ENCODE results near the gene RNF224.
A peak's percentile ranks its signal among the peaks of the same experiment; 100 is the strongest.

RNF224 gene

DNA sequence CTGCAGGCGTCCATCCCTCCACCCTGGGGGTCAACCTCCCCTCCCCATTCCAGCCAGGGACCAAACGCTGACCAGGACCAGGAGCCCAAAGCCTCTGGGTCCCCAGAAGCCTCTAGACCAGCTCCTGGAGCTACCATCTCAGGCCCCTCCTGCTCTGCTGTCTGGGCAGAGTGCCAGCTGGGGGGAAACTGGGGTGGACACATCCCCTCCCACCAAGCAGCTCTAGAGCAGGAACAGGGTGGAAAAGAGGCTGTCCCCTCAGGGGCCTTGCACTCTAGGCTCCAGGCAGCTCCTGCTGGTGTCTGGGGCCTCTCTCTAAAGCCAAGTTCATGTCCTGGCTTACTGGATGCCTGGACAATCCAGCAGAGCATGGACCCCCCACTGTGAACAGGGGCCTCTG is 34.4 kb upstream of the RNF224 start:
- peak; percentile 19 for DNase-seq (ENCODE audit: low read depth)
- no peak overlapping the region for H3K4me3 ChIP-seq (ENCODE audit: low read depth, low read length)
- TF ChIP-seq, protein P1, sequence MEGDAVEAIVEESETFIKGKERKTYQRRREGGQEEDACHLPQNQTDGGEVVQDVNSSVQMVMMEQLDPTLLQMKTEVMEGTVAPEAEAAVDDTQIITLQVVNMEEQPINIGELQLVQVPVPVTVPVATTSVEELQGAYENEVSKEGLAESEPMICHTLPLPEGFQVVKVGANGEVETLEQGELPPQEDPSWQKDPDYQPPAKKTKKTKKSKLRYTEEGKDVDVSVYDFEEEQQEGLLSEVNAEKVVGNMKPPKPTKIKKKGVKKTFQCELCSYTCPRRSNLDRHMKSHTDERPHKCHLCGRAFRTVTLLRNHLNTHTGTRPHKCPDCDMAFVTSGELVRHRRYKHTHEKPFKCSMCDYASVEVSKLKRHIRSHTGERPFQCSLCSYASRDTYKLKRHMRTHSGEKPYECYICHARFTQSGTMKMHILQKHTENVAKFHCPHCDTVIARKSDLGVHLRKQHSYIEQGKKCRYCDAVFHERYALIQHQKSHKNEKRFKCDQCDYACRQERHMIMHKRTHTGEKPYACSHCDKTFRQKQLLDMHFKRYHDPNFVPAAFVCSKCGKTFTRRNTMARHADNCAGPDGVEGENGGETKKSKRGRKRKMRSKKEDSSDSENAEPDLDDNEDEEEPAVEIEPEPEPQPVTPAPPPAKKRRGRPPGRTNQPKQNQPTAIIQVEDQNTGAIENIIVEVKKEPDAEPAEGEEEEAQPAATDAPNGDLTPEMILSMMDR (conservative IDR thresholded peaks at IDR 0.05; ENCODE audit: low read depth, low read length), result no peak

GRCh38 chr9:137193771-137194170 is 33.5 kb upstream of the RNF224 start:
- TF ChIP-seq, protein P1 (conservative IDR thresholded peaks at IDR 0.05; ENCODE audit: low read depth, low read length), result no peak
- no peak overlapping the region for H3K4me3 ChIP-seq (ENCODE audit: low read depth, low read length)
- DNase-seq (ENCODE audit: low read depth), result no peak

- no peak for DNase-seq (ENCODE audit: low read depth)
- TF ChIP-seq, protein P1 (conservative IDR thresholded peaks at IDR 0.05; ENCODE audit: low read depth, low read length), result no peak
- H3K4me3 ChIP-seq (ENCODE audit: low read depth, low read length), result no peak overlapping the region
These were observed 32.9 kb upstream of the RNF224 start for GRCh38 chr9:137194388-137194787.

- H3K4me3 ChIP-seq (ENCODE audit: low read depth, low read length), result no peak overlapping the region
- TF ChIP-seq, protein P1 (conservative IDR thresholded peaks at IDR 0.05; ENCODE audit: low read depth, low read length), result no peak
- DNase-seq (ENCODE audit: low read depth), result no peak
These were observed 32.4 kb upstream of the RNF224 start for GRCh38 chr9:137194909-137195308.

DNA sequence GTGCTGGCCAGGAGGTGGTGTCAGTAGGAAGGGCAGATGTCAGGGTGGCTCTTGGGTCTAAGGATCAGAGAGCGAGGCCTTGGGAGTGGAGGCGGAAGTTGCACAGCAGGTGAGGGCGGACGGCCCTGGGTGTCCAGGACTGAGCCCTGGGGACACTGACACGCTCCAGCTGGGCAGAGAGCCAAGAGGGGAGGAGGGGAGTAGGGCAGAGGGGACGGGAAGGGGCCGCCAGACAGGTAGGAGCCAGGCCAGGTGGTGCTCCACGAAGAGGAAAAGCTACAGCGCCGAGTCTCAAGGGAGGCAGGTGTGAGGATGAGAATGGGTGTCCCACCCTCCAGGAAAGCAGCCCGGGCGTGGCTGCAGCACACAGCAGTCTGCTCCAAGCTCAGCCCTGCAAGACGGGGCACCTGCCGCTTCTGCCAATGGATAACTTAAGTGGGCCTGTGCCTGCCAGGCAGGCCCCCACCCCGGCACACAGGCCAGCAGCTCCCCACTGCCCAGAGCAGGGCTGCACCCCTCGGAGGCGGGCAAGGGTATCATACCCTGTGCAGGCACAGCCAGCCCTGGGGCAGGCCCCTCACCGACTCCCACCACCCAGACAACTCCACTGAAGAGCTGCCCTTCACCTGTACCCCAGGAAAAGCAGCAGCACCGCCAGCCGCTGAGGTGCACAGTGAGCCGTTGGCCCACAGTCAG is 31.6 kb upstream of the RNF224 start:
- no peak overlapping the region for H3K4me3 ChIP-seq (ENCODE audit: low read depth, low read length)
- no peak for DNase-seq (ENCODE audit: low read depth)
- TF ChIP-seq, protein P1 (conservative IDR thresholded peaks at IDR 0.05; ENCODE audit: low read depth, low read length), result no peak

GRCh38 chr9:137198051-137198901 is 29.0 kb upstream of the RNF224 start:
- no peak overlapping the region for H3K4me3 ChIP-seq (ENCODE audit: low read depth, low read length)
- TF ChIP-seq, protein P1 (conservative IDR thresholded peaks at IDR 0.05; ENCODE audit: low read depth, low read length), result no peak
- no peak for DNase-seq (ENCODE audit: low read depth)
